ENCODE data around the gene PLA2G7. TPM values are rescaled to one million over a fixed set of nuclear protein-coding genes. Genes with fewer than 3 reads are reported as not detected.

The PLA2G7 gene
- total and polyA plus RNA-seq, 2 of the 8 experiments (the other 6 are each of a cell fraction or from before 2014, with no cell fraction given): 1.5 to 2.2 TPM

- DNase-seq (ENCODE audit: low read depth in 1 of 2, low spot score in 2 of 2) (no peak), FAIRE-seq (no peak)
- POLR2A ChIA-PET (ENCODE audit: partially characterized antibody): interaction anchor here (1.1 kb wide), 1 partner anchor 236 kb away, joined by 3 read pairs; no protein-coding TSS in a partner anchor
- no peak overlapping the region for H2BK12ac ChIP-seq (ENCODE audit: low read depth, low read length)
- no peaks in the 10 kb centered on the region for H3K79me1 ChIP-seq (ENCODE audit: low read depth, low read length)
- H2AK5ac ChIP-seq (ENCODE audit: low read depth, low read length): no peak overlapping the region
- no peaks in the 10 kb centered on the region for H3K4me1 ChIP-seq (replicated peaks in 1 of 4; ENCODE audit: control insufficient read depth in 3 of 4, insufficient read depth in 4 of 4, low read length in 3 of 4)
- no peaks in the 10 kb centered on the region for H4K20me1 ChIP-seq (replicated peaks in 1 of 2; ENCODE audit: control insufficient read depth in 1 of 2, insufficient read depth in 2 of 2, low read length in 2 of 2)
- H2BK20ac ChIP-seq (ENCODE audit: low read length): no peak overlapping the region
- no peak overlapping the region for H3K4me2 ChIP-seq (ENCODE audit: insufficient read depth in 1 of 2, low read depth in 2 of 2, low read length in 2 of 2)
- H3K36me3 ChIP-seq (ENCODE audit: control insufficient read depth in 2 of 4, insufficient read depth in 4 of 4, low read length in 3 of 4): no peaks in the 10 kb centered on the region; a peak in 1 of 8 replicates
- no peak overlapping the region for H4K8ac ChIP-seq (ENCODE audit: extremely low read depth, insufficient read depth, low read length)
- no peak overlapping the region for H3K4me3 ChIP-seq (ENCODE audit: extremely low read depth in 1 of 4, insufficient read depth in 2 of 4, low read depth in 3 of 4, low read length in 4 of 4)
- no peak overlapping the region for H2BK120ac ChIP-seq (replicated peaks; ENCODE audit: low read depth, low read length)
- no peaks in the 10 kb centered on the region for H3K9me3 ChIP-seq (ENCODE audit: insufficient read depth in 2 of 2, low read depth in 1 of 2, low read length in 1 of 2)
- H2BK5ac ChIP-seq (ENCODE audit: low read depth, low read length): no peak overlapping the region
- H2AFZ ChIP-seq (ENCODE audit: low read length): no peak overlapping the region
- H3K4ac ChIP-seq (replicated peaks; ENCODE audit: insufficient read length, low read depth, low read length): no peak overlapping the region
- no peak overlapping the region for H2BK15ac ChIP-seq (ENCODE audit: low read length)
- H3K79me2 ChIP-seq (ENCODE audit: control insufficient read depth in 1 of 2, insufficient read depth in 2 of 2, low read length in 2 of 2): no peaks in the 10 kb centered on the region
- CTCF ChIA-PET (ENCODE audit: partially characterized antibody): interaction anchor here (2.3 kb wide), 1 partner anchor 16 kb away, joined by 7 read pairs; no protein-coding TSS in a partner anchor
- H3K9ac ChIP-seq (replicated peaks in 1 of 4; ENCODE audit: extremely low read depth in 1 of 4, low read depth in 3 of 4, low read length in 3 of 4): no peak overlapping the region
- H4K5ac ChIP-seq (ENCODE audit: insufficient read length, low read depth, low read length): no peak overlapping the region
- no peak overlapping the region for H3K18ac ChIP-seq (ENCODE audit: extremely low read depth, low read length)
- no peak overlapping the region for H3K27ac ChIP-seq (ENCODE audit: low read depth, low read length)
- H3K27me3 ChIP-seq (replicated peaks in 1 of 4; ENCODE audit: control insufficient read depth in 3 of 4, extremely low read depth in 1 of 4, insufficient read depth in 3 of 4, low read length in 3 of 4): no peaks in the 10 kb centered on the region
- 96% methylated on average over 2 of the region's 2 CpGs; no CpG with 5 or more reads in 1 of the 2 experiments for WGBS, 2 experiments (ENCODE audit: extremely low coverage in 1 of 2, insufficient coverage in 1 of 2, insufficient read length in 1 of 2, insufficient replicate concordance in 2 of 2, low coverage in 1 of 2, low lambda C conversion rate in 2 of 2, missing lambda C conversion rate in 1 of 2)
- peaks cover 1% of the 10 kb centered on the region; the same call in 1 of the 2 replicates for H3K23me2 ChIP-seq (ENCODE audit: low read depth, low read length)
- no peak overlapping the region for H3K56ac ChIP-seq (replicated peaks; ENCODE audit: insufficient read length, low read depth, low read length)
- no peak overlapping the region for H3K23ac ChIP-seq (ENCODE audit: insufficient read length)
- H4K91ac ChIP-seq (replicated peaks; ENCODE audit: insufficient read length, low read length): no peak overlapping the region
- no peak for TF ChIP-seq JUN (IDR thresholded peaks at IDR 0.05; ENCODE audit: low read depth, low read length)
- TF ChIP-seq POU5F1 (IDR thresholded peaks at IDR 0.05; ENCODE audit: low read depth, low read length): no peak
- no peak for TF ChIP-seq TBP (IDR thresholded peaks at IDR 0.05; ENCODE audit: low read depth, low read length)
- TF ChIP-seq JUND (IDR thresholded peaks at IDR 0.05; ENCODE audit: low read length): no peak
- no peak for TF ChIP-seq CEBPB (IDR thresholded peaks at IDR 0.05; ENCODE audit: low read depth, low read length)
- no peak for TF ChIP-seq KDM4A (IDR thresholded peaks at IDR 0.05; ENCODE audit: low read depth, low read length, severe bottlenecking)
- H3K14ac ChIP-seq (ENCODE audit: insufficient read length): no peak overlapping the region
Measured at GRCh38 chr6:46661483-46661882, 73.7 kb downstream of the PLA2G7 start.

Data from H1 (cell line).